Kidney epithelial cell (primary cell): ENCODE results near the gene SLC35F3. TPM values are rescaled to one million over a fixed set of nuclear protein-coding genes. Genes with fewer than 3 reads are reported as not detected.
"Not testable (repeated sequence)": the region's sequence is repeated elsewhere in the genome, so short reads cannot be mapped to it uniquely, and the experiment has no call there.

ENCODE experiments used
- DNase-seq: peaks from one replicate; pipeline ENCODE4 v3.0.0-alpha.2; 2010; ENCODE audit warnings: low read depth
- H3K27me3 ChIP-seq: 2 replicates; pipeline ENCODE4 v1.6.0; 2011; ENCODE audit warnings: low read length; ENCODE audit not compliant: control insufficient read depth, insufficient read depth
- H3K36me3 ChIP-seq: 2 replicates; pipeline ENCODE4 v1.5.1; 2011; ENCODE audit warnings: low read length; ENCODE audit not compliant: control insufficient read depth, insufficient read depth
- H3K4me3 ChIP-seq: 2 replicates; pipeline ENCODE4 v1.5.1; 2011; ENCODE audit warnings: low read depth, mild to moderate bottlenecking, control low read depth, low read length
- CTCF ChIP-seq: IDR thresholded peaks from 2 replicates; pipeline ENCODE4 v1.5.1; 2011; ENCODE audit warnings: mild to moderate bottlenecking, moderate library complexity, low read length, control low read depth, inconsistent platforms; ENCODE audit not compliant: insufficient read depth, poor library complexity, severe bottlenecking
- total RNA-seq: library from RNA; depleted of rRNA; stranded (reverse); fragments of >200 nt; gene quantifications from 2 replicates; pipeline ENCODE4 v1.2.3, GENCODE V29; 2015

SLC35F3 gene
- total RNA-seq, 1 donor from 2014 or later, result 1.1 TPM

- no peak for DNase-seq
- no peaks in the 10 kb centered on the region for H3K27me3 ChIP-seq
- no peak overlapping the region for H3K4me3 ChIP-seq
- no peaks in the 10 kb centered on the region for H3K36me3 ChIP-seq
- no peak for TF ChIP-seq CTCF
Measured at GRCh38 chr1:234120327-234120944, 216.0 kb downstream of the SLC35F3 start.

GRCh38 chr1:234121659-234122058 lies 217.2 kb downstream of the SLC35F3 start:
- H3K36me3 ChIP-seq, DNase-seq, H3K4me3 ChIP-seq, H3K27me3 ChIP-seq: not testable (repeated sequence)

GRCh38 chr1:234122571-234122970 lies 218.1 kb downstream of the SLC35F3 start:
- not testable (repeated sequence) for DNase-seq, H3K27me3 ChIP-seq, H3K36me3 ChIP-seq, H3K4me3 ChIP-seq

- H3K27me3 ChIP-seq, result no peaks in the 10 kb centered on the region
- H3K36me3 ChIP-seq, result no peaks in the 10 kb centered on the region
- no peak overlapping the region for H3K4me3 ChIP-seq
- peak; percentile 60 for DNase-seq
- TF ChIP-seq CTCF, result no peak
Measured at GRCh38 chr1:234123867-234124266, 219.4 kb downstream of the SLC35F3 start.

- DNase-seq, result no peak
- Histone ChIP-seq H3K4me3 (no peak overlapping the region), H3K27me3 (no peaks in the 10 kb centered on the region), H3K36me3 (no peaks in the 10 kb centered on the region)
- TF ChIP-seq CTCF, result peak; percentile 57
Measured at GRCh38 chr1:234125283-234125682, 220.8 kb downstream of the SLC35F3 start.

- no peaks in the 10 kb centered on the region for H3K36me3 ChIP-seq
- TF ChIP-seq CTCF, result no peak
- no peak overlapping the region for H3K4me3 ChIP-seq
- no peak for DNase-seq
- no peaks in the 10 kb centered on the region for H3K27me3 ChIP-seq
Measured at GRCh38 chr1:234125714-234126113, 221.2 kb downstream of the SLC35F3 start.

- TF ChIP-seq CTCF, result no peak
- Histone ChIP-seq H3K27me3 (no peaks in the 10 kb centered on the region), H3K4me3 (no peak overlapping the region), H3K36me3 (no peaks in the 10 kb centered on the region)
- no peak for DNase-seq
Measured at GRCh38 chr1:234127026-234127671, 222.7 kb downstream of the SLC35F3 start.
